HG02970 (cell line): ENCODE results near the gene G0S2.

Experiments
- ATAC-seq: cut with Tn5 transposase; IDR thresholded peaks from one replicate; pipeline ENCODE4 v1.9.1; 2021; ENCODE audit warnings: mild to moderate bottlenecking, moderate library complexity, moderate number of reproducible peaks; ENCODE audit not compliant: unreplicated experiment, low FRiP score

Gene G0S2

DNA sequence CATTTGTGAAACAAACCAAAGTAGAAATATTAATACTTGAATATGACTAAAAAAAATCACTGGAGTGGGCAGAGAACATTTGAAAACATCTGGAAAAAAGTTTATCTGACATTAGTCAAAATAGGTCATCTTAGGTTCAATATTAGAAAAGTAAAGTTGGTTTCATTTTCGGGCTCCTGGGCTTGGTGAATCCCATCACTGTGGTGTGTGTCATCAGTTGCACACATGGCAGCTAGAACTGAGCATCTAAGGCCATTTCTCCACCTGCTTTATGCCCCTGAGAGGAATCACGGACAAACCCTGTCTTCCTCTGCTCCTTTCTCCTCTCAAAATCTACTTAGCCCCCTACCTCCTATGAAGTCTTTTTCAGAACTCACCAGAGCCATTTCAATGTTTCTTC, 34.9 kb downstream of the G0S2 start:
- no peak for ATAC-seq

DNA sequence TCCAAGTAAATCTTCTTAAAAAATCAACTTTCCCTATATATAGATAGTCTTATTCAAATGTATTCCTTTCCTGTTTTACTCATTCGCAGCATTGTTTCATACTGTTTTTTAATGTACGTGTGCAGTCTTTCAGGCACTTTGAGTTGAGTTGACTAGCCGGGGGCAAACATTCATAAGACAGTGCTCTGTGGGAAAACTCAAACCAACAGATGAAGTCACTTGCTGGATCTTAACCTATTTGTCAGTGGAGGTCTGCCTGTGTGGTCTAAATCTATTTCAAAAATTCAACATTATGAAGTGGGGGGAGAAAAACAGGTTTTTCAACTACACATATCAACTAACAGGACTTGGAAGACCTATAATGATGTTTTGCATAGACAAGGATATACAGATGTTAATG, 35.6 kb downstream of the G0S2 start:
- no peak for ATAC-seq

DNA sequence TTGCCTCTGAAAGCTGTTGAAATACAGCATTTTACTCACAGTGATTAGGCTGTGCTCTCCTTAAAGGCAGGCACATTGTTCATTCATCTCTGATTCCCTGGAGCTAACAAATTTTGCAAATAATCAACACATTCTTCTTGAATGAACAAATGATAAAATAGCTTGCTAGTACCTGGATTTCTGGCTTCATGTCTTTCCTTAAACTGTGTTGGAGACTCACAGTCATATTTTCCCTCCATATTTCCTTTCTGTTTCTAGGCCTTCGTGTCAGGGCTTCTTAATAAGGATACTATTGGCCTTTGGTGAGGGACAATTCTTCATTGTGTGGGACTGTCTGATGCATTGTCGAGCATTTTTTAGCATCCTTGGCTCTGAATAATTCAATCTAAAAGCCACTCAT, 39.1 kb downstream of the G0S2 start:
- no peak for ATAC-seq

DNA sequence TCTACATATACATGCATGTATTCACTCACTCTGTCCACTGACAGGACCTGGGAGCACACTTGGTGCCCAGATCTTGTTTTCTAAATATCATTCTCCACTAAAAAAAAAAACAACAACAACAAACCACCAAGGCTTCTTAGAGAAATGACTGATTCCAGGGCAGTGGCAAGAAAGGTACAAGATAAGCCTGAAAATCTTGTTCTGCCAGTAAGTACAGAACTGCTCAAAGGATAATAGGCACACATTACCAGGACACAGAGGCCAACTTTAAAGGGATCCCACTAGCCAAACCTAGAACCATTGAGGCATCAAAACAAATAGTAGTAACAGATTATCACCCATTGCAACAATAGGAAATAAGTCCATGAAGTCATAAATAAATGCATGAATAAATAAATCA, 40.1 kb downstream of the G0S2 start:
- ATAC-seq, result no peak

DNA sequence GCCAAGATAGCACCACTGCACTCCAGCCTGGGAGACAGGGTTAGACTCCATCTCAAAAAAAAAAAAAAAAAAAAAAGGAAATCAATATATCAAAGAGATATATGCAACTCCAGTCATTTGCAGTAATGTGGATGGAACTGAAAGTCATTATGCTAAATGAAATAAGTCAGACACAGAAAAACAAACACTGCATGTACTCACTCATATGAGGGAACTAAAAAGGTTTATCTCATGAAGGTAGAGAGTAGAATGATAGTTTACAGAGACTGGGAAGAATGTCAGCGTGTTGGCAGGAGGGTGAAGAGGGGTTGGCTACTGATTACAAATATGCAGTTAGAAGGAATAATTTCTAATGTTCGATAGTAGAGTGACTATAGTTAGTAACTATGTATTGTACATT, 42.6 kb downstream of the G0S2 start:
- ATAC-seq, result no peak

DNA sequence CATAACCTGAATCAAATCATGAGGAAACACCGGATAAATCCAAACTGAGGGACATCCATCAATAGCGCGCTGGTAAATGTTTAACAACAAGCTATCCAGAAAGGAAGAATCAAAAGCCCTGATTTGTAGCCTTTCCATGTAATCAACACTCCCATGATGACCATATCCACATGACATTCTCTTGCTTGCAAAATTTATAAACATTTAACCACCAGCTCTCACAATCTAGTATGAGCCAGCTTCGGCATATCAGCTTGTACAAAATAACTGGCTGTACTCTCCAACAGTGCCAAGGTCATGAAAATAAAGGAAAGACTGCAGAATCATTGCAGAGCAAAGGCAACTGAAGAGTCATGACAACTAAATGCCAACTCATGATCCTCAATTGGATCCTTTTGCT, 45.1 kb downstream of the G0S2 start:
- no peak for ATAC-seq

DNA sequence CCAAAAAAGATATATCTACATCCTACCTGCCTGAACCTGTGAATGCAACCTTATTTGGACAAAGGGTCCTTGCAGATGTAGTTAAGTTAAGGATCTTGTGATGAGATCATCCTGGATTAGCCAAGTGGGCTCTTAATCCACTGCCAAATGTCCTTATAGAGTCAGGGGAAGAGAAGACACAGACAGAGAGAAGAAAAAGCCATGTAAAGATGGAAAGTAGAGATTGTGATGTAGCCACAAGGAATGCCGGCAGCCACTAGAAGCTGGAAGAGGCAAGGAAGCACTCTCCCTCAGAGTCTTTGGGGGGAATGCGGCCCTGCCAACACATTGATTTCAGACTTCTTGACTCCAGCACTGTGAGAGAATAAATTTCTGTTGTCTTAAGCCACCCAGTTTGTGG, 45.6 kb downstream of the G0S2 start:
- ATAC-seq, result no peak

DNA sequence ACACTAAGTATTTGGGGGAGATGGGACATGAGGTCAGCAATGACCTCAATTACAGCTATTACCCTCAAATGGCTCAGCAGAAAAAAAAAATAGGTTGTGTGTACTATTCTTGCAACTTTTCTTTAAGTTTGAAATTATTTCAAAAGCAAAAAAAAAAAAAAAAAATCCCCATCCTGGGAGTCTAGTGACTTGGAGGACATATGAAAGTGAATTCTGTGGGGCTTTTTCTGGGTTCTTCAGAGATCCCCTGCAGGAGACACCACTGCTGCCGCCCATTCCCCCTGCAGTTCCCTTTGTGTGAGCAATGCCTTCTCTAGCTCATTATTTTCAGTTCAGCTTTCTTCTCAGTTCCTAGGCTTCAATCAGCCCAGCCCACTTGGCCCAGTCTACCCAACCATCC, 46.1 kb downstream of the G0S2 start:
- no peak for ATAC-seq

DNA sequence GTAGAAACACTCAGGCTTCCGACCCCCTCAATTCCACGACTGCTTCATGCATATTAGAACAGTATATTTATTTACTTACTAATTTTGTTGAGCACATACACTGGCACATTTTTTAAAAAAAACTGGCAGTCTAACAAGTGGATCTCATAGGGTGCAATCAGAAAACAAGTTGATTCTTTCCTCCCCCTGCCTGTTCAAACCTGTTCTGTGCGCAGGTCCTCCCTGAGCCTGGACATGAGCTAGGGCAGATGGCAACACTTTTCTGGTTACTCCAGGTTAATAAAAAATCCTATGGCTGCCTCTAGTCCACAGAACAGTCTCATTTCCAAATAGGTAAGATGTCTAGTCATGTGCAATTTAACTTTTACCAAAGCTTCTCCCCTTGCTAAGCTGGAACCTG, 48.1 kb downstream of the G0S2 start:
- no peak for ATAC-seq

DNA sequence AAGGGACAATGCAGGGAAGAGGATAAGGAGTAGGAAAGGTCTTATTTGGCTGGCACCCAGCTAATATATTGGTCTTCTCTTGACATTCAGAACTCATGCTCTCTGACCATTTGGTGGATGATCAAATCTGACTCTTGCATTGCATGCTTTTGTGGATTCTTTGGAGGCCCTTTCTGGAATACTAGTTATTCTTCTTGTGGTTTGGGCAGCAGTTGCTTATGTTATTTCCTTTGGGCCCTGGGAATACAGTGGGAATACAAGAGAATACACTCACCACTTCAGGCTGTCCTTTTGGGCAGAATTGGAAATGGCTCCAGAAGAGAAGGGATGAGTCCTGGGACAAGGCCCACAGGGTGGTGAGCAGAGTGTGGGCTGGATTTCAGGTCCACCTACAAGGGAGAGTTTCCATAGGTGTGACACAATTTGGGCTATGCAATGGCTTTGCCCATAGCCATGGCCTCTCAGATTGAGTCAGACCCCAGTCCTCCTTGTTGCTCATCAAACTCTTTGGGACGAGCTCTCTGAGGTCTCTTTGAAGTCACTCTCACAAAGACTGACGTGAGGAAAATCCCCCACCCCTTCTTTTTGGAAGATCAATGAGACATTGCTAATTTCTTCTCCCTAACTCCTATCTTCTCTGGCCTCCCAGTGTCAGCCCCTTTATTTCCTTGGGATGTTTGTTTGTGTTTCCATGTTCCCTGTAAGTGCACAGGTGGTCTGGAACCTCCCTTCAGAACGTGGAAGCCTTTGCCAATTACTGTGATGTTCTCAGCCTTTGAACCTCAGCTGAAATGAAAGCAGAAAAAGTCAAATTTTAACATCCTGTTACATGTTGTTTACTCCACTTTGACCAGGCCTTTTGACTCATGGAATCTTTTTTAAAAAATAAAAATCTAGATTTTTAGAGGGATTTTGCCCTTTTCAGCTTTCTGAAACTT, 48.8 kb downstream of the G0S2 start:
- no peak for ATAC-seq
